GM12872 (cell line): ENCODE results near the gene PNPLA1.

ENCODE experiments used
- TF ChIP-seq, protein P1 (sequence below): IDR thresholded peaks from 3 replicates; pipeline ENCODE4 v1.5.1; 2011; ENCODE audit warnings: low read depth, mild to moderate bottlenecking, low read length, moderate library complexity; ENCODE audit not compliant: insufficient read depth

The PNPLA1 gene

DNA sequence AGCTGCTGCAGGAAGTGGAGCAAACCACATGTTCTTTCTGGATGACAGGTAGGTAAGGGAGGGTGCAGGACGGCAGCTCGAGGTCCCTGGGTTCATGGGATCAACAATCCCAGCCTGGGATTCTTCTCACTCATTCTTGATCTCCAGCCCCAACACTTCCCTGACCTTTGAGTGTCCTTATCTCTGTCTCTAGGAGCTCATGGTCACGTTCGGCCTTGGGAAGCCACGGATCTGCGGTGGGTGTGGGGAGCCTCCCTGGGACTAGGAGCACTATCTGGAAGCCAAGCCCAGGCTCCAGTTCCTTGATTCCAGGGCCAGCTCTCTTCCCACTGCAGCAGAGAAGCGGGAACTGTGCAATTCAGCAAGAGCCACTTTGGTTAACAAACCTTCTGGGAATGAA, 39.3 kb downstream of the PNPLA1 start:
- TF ChIP-seq, protein P1, sequence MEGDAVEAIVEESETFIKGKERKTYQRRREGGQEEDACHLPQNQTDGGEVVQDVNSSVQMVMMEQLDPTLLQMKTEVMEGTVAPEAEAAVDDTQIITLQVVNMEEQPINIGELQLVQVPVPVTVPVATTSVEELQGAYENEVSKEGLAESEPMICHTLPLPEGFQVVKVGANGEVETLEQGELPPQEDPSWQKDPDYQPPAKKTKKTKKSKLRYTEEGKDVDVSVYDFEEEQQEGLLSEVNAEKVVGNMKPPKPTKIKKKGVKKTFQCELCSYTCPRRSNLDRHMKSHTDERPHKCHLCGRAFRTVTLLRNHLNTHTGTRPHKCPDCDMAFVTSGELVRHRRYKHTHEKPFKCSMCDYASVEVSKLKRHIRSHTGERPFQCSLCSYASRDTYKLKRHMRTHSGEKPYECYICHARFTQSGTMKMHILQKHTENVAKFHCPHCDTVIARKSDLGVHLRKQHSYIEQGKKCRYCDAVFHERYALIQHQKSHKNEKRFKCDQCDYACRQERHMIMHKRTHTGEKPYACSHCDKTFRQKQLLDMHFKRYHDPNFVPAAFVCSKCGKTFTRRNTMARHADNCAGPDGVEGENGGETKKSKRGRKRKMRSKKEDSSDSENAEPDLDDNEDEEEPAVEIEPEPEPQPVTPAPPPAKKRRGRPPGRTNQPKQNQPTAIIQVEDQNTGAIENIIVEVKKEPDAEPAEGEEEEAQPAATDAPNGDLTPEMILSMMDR, result no peak

DNA sequence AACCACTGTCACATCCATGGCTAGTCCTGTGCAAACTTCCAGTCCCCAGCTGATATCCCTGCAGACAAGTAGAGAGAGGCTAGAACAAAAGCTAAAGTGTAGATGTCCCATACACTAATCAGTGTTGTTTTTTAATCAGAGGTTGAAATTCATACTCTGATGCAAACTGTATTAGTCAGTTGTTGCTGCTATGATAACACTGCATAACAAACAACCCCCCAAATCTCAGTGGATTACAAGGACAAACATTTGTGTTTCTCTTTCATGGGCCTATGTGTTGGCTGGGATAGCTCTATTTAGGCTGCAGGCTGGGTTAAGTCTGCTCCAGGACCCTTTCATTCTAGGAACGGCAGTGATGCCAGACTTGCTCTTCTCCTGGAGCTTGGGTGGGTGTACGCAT, 40.0 kb downstream of the PNPLA1 start:
- TF ChIP-seq, protein P1, result no peak

DNA sequence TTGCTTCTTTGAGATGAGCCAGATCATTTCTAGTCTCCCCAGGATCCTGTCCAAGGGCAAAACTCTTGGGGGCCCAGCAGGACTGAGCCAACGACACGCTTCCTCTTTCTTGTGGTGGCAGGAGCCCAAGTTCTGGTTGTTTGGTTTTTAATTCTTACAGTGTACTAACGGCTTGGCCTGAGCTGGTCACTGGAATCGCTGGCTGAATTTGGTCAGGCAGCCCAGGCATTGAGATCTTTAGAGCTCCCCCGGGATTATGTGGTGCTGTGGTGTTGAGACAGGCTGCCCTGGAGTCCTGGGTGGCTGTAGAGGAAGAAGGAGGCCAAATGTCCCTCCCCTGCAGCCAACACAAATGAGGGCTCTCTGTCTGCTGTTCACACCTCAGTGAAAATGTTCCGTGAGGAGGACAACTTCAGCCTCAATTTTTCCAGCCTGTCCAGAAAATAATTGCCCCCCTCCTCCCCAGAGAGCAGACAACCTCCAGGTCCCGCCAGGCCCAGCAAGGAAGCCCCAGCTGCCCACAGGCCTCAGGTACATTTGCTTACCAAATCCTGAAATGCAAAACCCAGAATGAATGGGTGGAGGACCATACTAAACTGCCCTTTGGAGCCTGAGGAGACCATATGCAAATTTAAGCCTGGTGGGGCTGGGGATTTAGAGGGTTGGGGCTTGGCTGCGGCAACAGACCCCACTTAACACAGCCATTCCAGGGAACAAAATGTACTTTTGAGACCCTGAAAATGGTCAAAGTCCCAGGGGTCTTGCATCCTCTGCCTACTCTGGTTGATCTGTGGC, 43.2 kb downstream of the PNPLA1 start:
- TF ChIP-seq, protein P1, result no peak

DNA sequence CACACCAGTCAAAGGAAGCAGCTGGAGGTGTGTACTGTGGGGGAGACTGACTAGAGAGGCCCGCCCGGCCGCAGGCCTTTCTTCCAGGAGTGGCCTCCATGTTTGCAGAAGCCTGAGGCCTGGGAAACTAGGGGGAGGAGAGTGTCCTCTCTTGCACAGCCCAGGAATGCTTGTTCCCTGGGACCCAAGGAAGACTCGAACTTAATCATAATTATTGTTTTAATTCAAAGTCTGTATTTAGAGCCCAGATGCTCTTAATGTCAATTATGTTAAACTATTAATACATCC, 43.7 kb downstream of the PNPLA1 start:
- TF ChIP-seq, protein P1, result no peak

DNA sequence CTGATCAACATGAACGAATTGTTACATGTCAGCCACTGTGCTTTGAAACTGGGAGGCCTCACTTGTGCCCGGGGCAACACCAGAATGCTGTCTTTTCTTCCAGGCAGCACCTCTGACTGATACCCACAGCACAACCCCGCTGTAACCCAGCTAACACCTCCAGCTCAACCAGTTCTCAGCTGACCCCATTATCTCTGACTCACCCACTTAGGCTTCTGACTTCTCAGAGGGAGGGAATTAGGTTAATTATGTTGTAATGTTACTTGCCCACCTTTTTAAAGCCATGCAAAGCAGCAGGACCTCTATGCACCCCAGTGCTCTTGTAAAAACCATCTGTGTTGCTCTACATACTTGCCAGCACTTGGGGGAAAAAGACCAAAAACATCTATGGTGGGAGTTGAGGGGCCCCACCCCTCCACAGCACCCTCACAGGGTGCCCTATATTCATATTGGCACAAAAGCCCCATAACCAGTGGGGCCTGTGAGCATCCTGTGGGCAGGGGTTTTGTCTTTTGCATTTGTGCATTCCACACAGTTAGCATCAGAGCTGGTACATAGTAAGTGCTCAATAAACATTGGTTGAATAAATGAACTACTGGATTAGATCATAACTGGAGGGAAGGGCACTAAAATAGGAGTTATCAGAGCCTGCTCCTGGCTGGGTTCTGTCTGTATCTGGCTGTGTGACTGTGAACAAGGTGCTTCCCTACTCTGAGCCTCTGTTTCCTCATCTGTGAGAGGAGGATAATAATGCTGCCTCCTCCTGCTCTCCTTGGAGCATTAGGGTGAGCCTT, 44.6 kb downstream of the PNPLA1 start:
- TF ChIP-seq, protein P1, result no peak

DNA sequence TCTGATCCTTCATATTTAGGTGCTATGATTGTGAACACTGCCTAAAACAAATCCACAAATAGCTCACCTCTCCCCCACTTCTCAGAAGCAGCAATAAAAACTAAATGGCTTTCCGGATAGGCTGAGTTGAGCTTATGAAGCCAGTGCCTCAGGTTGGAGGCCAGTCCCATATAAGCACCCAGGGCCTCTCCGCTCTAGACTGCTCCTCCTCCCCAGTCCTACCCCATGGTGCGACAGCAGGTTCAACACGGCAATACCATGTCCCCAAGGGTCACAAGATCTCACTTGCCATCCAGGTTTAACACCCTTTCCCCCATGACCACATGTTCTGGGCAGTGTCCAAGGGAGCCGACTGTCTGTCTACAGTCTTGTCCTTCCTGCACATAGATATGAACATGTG, 46.1 kb downstream of the PNPLA1 start:
- TF ChIP-seq, protein P1, result no peak

DNA sequence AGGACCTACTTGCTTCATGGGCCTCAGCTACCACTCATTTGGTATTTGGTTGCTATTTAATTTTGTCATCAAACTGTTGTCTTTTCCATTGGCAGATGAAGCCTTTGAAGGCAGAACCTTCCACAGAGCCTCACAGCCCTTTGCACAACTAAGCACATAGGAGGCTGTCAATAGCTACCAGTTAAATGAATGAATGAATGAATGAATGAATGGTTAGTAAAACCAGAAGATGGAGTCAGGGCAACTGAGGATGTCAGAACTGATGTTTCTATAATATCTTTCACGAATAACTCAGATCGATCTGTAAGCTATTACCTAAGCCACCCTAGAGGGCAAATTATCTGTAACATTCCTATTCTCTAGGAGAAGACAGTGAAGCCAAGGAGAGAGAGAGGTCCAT, 47.8 kb downstream of the PNPLA1 start:
- TF ChIP-seq, protein P1, result no peak
